Neural progenitor cell (in vitro differentiated cells): Measurements from ENCODE around the gene C21orf58.

Experiments used
- EZH2 ChIP-seq: fragments of 200-600 bp; sonication (generic); IDR thresholded peaks from 2 replicates; pipeline ENCODE4 v1.6.1; 2017; ENCODE audit warnings: antibody characterized with exemption, mild to moderate bottlenecking, moderate library complexity
- EZH2phosphoT487 ChIP-seq: fragments of 200-600 bp; sonication (generic); IDR thresholded peaks from 2 replicates; pipeline ENCODE4 v1.6.1; 2017; ENCODE audit warnings: antibody characterized with exemption
- TF ChIP-seq, protein P1 (sequence below): fragments of 200-600 bp; sonication (generic); IDR thresholded peaks from 2 replicates; pipeline ENCODE4 v1.5.1; 2017; ENCODE audit warnings: antibody characterized with exemption, mild to moderate bottlenecking

DNA sequence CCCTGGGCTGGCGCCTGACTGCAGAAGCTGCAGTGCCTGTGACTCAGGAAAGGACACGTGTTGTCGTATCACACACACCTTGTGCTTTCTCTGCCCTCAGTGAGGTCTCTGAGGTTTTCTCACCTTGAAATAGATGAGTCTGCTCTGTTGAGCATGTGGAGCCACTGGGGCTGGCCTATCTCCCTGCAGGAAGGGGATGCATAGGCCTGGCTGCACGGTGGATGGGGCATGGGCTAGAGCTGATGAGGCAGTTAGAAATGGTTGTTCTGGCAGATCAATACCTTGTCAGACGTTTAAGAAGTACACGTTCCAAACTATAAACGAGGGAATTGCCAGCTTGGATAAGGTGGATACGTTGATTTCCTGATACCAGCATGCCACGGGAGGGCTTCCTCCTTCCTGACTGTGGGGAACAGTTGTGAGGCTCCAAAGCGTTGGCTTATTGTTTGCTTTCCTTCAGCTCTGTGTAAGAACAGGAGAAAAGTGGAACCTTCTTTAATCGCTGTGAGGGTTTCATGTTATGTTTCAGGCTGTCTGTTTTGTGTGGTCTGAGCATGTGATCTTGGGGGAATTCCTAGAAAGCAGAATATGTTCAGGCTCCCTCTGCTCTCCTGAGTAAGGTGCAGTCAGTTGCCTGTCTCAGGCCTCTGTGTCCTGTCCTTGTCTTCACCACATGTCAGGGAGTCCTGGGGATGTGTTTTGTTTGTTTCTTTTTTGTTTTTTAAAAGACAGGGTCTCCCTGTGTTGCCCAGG, 45.0 kb upstream of the C21orf58 start:
- TF ChIP-seq, protein P1, sequence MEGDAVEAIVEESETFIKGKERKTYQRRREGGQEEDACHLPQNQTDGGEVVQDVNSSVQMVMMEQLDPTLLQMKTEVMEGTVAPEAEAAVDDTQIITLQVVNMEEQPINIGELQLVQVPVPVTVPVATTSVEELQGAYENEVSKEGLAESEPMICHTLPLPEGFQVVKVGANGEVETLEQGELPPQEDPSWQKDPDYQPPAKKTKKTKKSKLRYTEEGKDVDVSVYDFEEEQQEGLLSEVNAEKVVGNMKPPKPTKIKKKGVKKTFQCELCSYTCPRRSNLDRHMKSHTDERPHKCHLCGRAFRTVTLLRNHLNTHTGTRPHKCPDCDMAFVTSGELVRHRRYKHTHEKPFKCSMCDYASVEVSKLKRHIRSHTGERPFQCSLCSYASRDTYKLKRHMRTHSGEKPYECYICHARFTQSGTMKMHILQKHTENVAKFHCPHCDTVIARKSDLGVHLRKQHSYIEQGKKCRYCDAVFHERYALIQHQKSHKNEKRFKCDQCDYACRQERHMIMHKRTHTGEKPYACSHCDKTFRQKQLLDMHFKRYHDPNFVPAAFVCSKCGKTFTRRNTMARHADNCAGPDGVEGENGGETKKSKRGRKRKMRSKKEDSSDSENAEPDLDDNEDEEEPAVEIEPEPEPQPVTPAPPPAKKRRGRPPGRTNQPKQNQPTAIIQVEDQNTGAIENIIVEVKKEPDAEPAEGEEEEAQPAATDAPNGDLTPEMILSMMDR = no peak
- TF ChIP-seq EZH2 = no peak
- no peak for TF ChIP-seq EZH2phosphoT487
